ENCODE data around the gene LCE2B.

The LCE2B gene

GRCh38 chr1:152679459-152679858 is 6.5 kb upstream of the LCE2B start:
- in situ Hi-C loops (cut with MboI; ENCODE audit: low sequenced_read_pairs, unreplicated experiment), result no loop called here
- DNase-seq (ENCODE audit: low spot score), result no peak
- TF ChIP-seq, protein P1, sequence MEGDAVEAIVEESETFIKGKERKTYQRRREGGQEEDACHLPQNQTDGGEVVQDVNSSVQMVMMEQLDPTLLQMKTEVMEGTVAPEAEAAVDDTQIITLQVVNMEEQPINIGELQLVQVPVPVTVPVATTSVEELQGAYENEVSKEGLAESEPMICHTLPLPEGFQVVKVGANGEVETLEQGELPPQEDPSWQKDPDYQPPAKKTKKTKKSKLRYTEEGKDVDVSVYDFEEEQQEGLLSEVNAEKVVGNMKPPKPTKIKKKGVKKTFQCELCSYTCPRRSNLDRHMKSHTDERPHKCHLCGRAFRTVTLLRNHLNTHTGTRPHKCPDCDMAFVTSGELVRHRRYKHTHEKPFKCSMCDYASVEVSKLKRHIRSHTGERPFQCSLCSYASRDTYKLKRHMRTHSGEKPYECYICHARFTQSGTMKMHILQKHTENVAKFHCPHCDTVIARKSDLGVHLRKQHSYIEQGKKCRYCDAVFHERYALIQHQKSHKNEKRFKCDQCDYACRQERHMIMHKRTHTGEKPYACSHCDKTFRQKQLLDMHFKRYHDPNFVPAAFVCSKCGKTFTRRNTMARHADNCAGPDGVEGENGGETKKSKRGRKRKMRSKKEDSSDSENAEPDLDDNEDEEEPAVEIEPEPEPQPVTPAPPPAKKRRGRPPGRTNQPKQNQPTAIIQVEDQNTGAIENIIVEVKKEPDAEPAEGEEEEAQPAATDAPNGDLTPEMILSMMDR (IDR thresholded peaks at IDR 0.05; ENCODE audit: borderline replicate concordance, control extremely low read depth, extremely low read depth, insufficient read depth, missing control alignments), result no peak

DNA sequence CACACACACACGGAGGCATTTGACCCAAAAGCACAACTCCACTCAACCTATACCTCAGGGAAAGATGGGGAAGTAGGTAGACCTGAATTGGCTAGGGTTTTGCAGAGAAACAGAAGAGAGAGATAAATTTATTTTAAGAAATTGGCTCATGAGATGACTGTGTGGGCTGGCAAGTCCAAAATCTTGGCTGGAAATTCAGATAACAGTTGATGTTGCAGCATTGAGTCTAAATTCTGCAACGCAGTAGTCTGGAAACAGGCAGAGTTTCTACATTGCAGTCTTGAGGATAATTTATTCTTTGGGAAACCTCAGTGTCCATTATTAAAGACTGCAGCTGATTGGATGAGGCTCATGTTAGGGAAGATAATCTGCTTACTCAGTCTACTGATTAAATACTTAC is 4.3 kb upstream of the LCE2B start:
- no peak for DNase-seq (ENCODE audit: low spot score)
- TF ChIP-seq, protein P1 (IDR thresholded peaks at IDR 0.05; ENCODE audit: borderline replicate concordance, control extremely low read depth, extremely low read depth, insufficient read depth, missing control alignments), result no peak
- in situ Hi-C loops (cut with MboI; ENCODE audit: low sequenced_read_pairs, unreplicated experiment), result no loop called here

GRCh38 chr1:152683846-152684245 is 2.1 kb upstream of the LCE2B start:
- in situ Hi-C loops (cut with MboI; ENCODE audit: low sequenced_read_pairs, unreplicated experiment), result no loop called here
- no peak for DNase-seq (ENCODE audit: low spot score)
- TF ChIP-seq, protein P1 (IDR thresholded peaks at IDR 0.05; ENCODE audit: borderline replicate concordance, control extremely low read depth, extremely low read depth, insufficient read depth, missing control alignments), result no peak

GRCh38 chr1:152697701-152698600 is 12.0 kb downstream of the LCE2B start, which contains the start of gene LCE2A:
Gene LCE2A, plus strand, starts transcription at chr1:152698345. Its CDS starts 557 bp downstream, at chr1:152698902.
- no peak for DNase-seq (ENCODE audit: low spot score)
- TF ChIP-seq, protein P1 (IDR thresholded peaks at IDR 0.05; ENCODE audit: borderline replicate concordance, control extremely low read depth, extremely low read depth, insufficient read depth, missing control alignments), result no peak
- in situ Hi-C loops (cut with MboI; ENCODE audit: low sequenced_read_pairs, unreplicated experiment), result no loop called here

DNA sequence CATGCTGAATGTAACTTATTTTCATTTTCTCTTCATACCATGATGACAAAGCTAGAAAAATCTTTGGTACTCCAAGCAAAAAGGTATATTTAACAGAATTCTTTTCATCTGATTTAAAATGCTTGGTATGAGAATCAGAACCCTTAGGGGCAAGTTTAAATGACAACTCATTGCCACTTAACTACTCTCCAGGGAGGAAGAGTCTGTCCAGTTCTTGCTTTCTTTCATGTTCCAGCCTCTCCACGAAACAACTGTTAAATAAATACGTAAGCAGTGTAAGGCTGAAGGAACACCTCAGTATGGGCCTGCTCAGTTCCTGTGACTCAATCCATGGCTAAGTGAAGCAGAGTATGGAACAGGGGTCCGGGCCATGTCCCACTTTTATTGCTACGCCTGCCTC is 13.8 kb downstream of the LCE2B start:
- DNase-seq (ENCODE audit: low spot score), result no peak
- TF ChIP-seq, protein P1 (IDR thresholded peaks at IDR 0.05; ENCODE audit: borderline replicate concordance, control extremely low read depth, extremely low read depth, insufficient read depth, missing control alignments), result no peak
- in situ Hi-C loops (cut with MboI; ENCODE audit: low sequenced_read_pairs, unreplicated experiment), result no loop called here

DNA sequence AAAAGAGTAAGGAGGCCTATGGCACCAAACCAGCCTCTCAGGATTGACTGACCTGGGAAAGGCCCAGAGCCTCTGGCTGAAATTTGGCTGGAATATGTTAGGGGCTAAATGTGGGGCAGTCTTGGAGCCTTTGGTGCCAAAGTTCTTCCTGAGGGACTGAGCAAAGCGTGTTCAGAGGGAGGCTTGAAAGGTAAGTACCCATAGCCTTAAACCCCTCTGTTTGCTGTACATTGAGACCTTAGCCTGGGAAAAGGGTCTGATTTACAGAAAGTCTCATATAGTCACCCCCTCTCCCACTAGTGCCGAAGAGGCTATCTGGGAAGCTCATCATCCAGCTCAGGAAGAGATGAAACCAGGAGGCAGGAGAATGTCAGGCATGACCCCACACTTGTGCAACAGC is 21.9 kb downstream of the LCE2B start, which contains the start of gene LCE4A:
TSS of gene LCE4A (plus strand) at position 301 of the 400 bp plus-strand sequence. CDS start 916 bp downstream, outside the sequence.
- DNase-seq (ENCODE audit: low spot score), result no peak
- in situ Hi-C loops (cut with MboI; ENCODE audit: low sequenced_read_pairs, unreplicated experiment), result no loop called here
- TF ChIP-seq, protein P1 (IDR thresholded peaks at IDR 0.05; ENCODE audit: borderline replicate concordance, control extremely low read depth, extremely low read depth, insufficient read depth, missing control alignments), result no peak
